Neural progenitor cell (in vitro differentiated cells): ENCODE results near the gene PRUNE2.

Experiments
- CTCF ChIP-seq: fragments of 200-600 bp; sonication (generic); IDR thresholded peaks from 2 replicates; pipeline ENCODE4 v1.5.1; 2017; ENCODE audit warnings: antibody characterized with exemption, mild to moderate bottlenecking
- EZH2 ChIP-seq: fragments of 200-600 bp; sonication (generic); IDR thresholded peaks from 2 replicates; pipeline ENCODE4 v1.6.1; 2017; ENCODE audit warnings: antibody characterized with exemption, mild to moderate bottlenecking, moderate library complexity
- EZH2phosphoT487 ChIP-seq: fragments of 200-600 bp; sonication (generic); IDR thresholded peaks from 2 replicates; pipeline ENCODE4 v1.6.1; 2017; ENCODE audit warnings: antibody characterized with exemption

GRCh38 chr9:76580820-76581219 is 325.1 kb downstream of the PRUNE2 start:
- TF ChIP-seq EZH2 = no peak
- no peak for TF ChIP-seq CTCF
- TF ChIP-seq EZH2phosphoT487 = no peak
